K562 (cell line): ENCODE data around the gene DYSF. TPM values are rescaled to one million over a fixed set of nuclear protein-coding genes. Genes with fewer than 3 reads are reported as not detected.

ENCODE experiments used
- ARID1B ChIP-seq: fragments of 450-650 bp; IDR thresholded peaks from 2 replicates; pipeline ENCODE4 v1.6.1; 2016; ENCODE audit warnings: antibody characterized with exemption, mild to moderate bottlenecking, inconsistent platforms
- CHD4 ChIP-seq: fragments of 200-600 bp; sonication (generic); IDR thresholded peaks from 3 replicates; pipeline ENCODE4 v1.6.1; 2012; ENCODE audit warnings: low read depth, mild to moderate bottlenecking, mixed read lengths, low read length, inconsistent platforms; ENCODE audit not compliant: insufficient read depth, insufficient replicate concordance, poor library complexity, severe bottlenecking
- DPF2 ChIP-seq: fragments of 450-650 bp; IDR thresholded peaks from 2 replicates; pipeline ENCODE4 v1.6.1; 2016
- ETV1 ChIP-seq: fragments of 450-650 bp; conservative IDR thresholded peaks from 2 replicates; pipeline ENCODE4 v1.6.1; 2016; ENCODE audit warnings: missing genetic modification characterization, control low read depth, low read depth, missing compliant biosample characterization
- JUN ChIP-seq, 2 experiments: sonication (generic) in 1 of 2; formaldehyde crosslinking in 1 of 2; IDR thresholded peaks; 2 replicates each; pipeline versions ENCODE4 v1.6.1 to v1.8.0; 2012 to 2022; ENCODE audit warnings: borderline replicate concordance in 2 of 2, mild to moderate bottlenecking in 2 of 2, improper control_type of control experiment in 1 of 2, low read depth in 1 of 2, low read length in 1 of 2, missing genetic modification reagents in 1 of 2
- KDM1A ChIP-seq, 2 experiments: fragments of 450-650 bp; IDR thresholded peaks; 2 replicates each; pipeline ENCODE4 v1.6.1; 2016; ENCODE audit warnings: mild to moderate bottlenecking in 2 of 2
- MCM7 ChIP-seq, 2 experiments: fragments of 450-650 bp; IDR thresholded peaks; 2 replicates each; pipeline ENCODE4 v1.6.1; 2016 to 2018
- MECOM ChIP-seq: fragments of 250-450 bp; sonication (Bioruptor Pico); IDR thresholded peaks from 2 replicates; pipeline ENCODE4 v1.8.0; 2022; ENCODE audit warnings: inconsistent platforms
- MITF ChIP-seq: IDR thresholded peaks from 2 replicates; pipeline ENCODE4 v1.6.1; 2014; ENCODE audit warnings: antibody characterized with exemption
- NR2C1 ChIP-seq, 2 experiments: fragments of 450-650 bp; IDR thresholded peaks; 2 replicates each; pipeline ENCODE4 v1.6.1; 2017; ENCODE audit warnings: mild to moderate bottlenecking in 2 of 2, antibody characterized with exemption in 1 of 2, inconsistent platforms in 1 of 2, missing compliant biosample characterization in 1 of 2, missing genetic modification characterization in 1 of 2
- SMARCB1 ChIP-seq: IDR thresholded peaks from 2 replicates; pipeline ENCODE4 v1.6.1; 2011; ENCODE audit warnings: improper control_type of control experiment, low read depth; ENCODE audit not compliant: insufficient read length
- SOX6 ChIP-seq: fragments of 450-650 bp; IDR thresholded peaks from 2 replicates; pipeline ENCODE4 v1.6.1; 2014; ENCODE audit warnings: mild to moderate bottlenecking
- TAF7 ChIP-seq: fragments of 450-650 bp; IDR thresholded peaks from 2 replicates; pipeline ENCODE4 v1.6.1; 2016; ENCODE audit warnings: missing genetic modification characterization, missing compliant biosample characterization
- TAF9B ChIP-seq: fragments of 450-650 bp; IDR thresholded peaks from 2 replicates; pipeline ENCODE4 v1.6.1; 2018; ENCODE audit warnings: mild to moderate bottlenecking; ENCODE audit not compliant: partially characterized antibody
- TCF3 ChIP-seq: sonication (generic); formaldehyde crosslinking; IDR thresholded peaks from 2 replicates; pipeline ENCODE4 v1.4.0; 2020; ENCODE audit warnings: mild to moderate bottlenecking, missing genetic modification reagents
- TGIF2 ChIP-seq: sonication (generic); formaldehyde crosslinking; IDR thresholded peaks from 2 replicates; pipeline ENCODE4 v1.8.1; 2022; ENCODE audit warnings: mild to moderate bottlenecking, missing genetic modification reagents, moderate library complexity
- TOE1 ChIP-seq, 2 experiments: fragments of 450-650 bp in 1 of 2; sonication (generic) in 1 of 2; formaldehyde crosslinking in 1 of 2; IDR thresholded peaks; 2 replicates each; pipeline versions ENCODE4 v1.7.1 to v1.8.0; 2016 to 2022; ENCODE audit warnings: borderline replicate concordance in 2 of 2, mild to moderate bottlenecking in 2 of 2, antibody characterized with exemption in 1 of 2, inconsistent platforms in 1 of 2, low read depth in 1 of 2, missing genetic modification reagents in 1 of 2, moderate library complexity in 1 of 2
- ZBTB43 ChIP-seq: sonication (generic); formaldehyde crosslinking; IDR thresholded peaks from 2 replicates; pipeline ENCODE4 v1.8.0; 2023; ENCODE audit warnings: mild to moderate bottlenecking, missing genetic modification reagents
- ZEB2 ChIP-seq: fragments of 450-650 bp; IDR thresholded peaks from 2 replicates; pipeline ENCODE4 v1.6.1; 2016
- ZNF644 ChIP-seq: fragments of 200-800 bp; sonication (Bioruptor generic); IDR thresholded peaks from 2 replicates; pipeline ENCODE4 v1.6.1; 2016; ENCODE audit warnings: low read depth, missing genetic modification characterization, missing compliant biosample characterization
- polyA plus RNA-seq, 8 experiments: library from polyadenylated mRNA; depleted of rRNA in 4 of 8; stranded (reverse) in 5 of 8; unstranded in 3 of 8; fragments of >200 nt; fragmentation: Nextera tagmentation in 2 of 8; fragmentation: Illumina TruSeq in 1 of 8; extraction: Ambion mirVana in 2 of 8; extraction: Trizol in 1 of 8; gene quantifications; 2 replicates each; pipeline versions ENCODE4 v1.2.1 to v1.2.3, GENCODE V29; 2011 to 2014; ENCODE audit warnings: inconsistent platforms in 1 of 8, missing spikeins in 1 of 8
- total RNA-seq, 7 experiments: library from RNA; depleted of rRNA in 6 of 7; stranded (reverse); fragments of >200 nt in 6 of 7; fragmentation: Illumina TruSeq in 2 of 7; extraction: Trizol in 2 of 7; gene quantifications; 2 replicates each; pipeline versions ENCODE4 v1.2.1 to v1.2.3, GENCODE V29; 2011 to 2021; ENCODE audit warnings: low replicate concordance in 1 of 7
- TF ChIP-seq, protein P1 (sequence below): fragments of 450-650 bp; IDR thresholded peaks from 2 replicates; pipeline ENCODE4 v1.6.1; 2014; ENCODE audit warnings: low read depth, mild to moderate bottlenecking, moderate library complexity, borderline replicate concordance
- TF ChIP-seq, protein P2 (sequence below): sonication (generic); formaldehyde crosslinking; IDR thresholded peaks from 2 replicates; pipeline ENCODE4 v1.8.0; 2022; ENCODE audit warnings: mild to moderate bottlenecking, missing genetic modification reagents

The DYSF gene
- total and polyA plus RNA-seq, 9 of the 15 experiments (the other 6 are each of a cell fraction or from before 2014, with no cell fraction given) = 0.01 to 0.80 (median 0.29) TPM

GRCh38 chr2:71452565-71452964 lies 796 bp upstream of the DYSF start (continued):
- TF ChIP-seq ARID1B (peak; percentile 51; the same call in 1 of the 2 replicates), NR2C1 (IDR thresholded peaks at IDR 0.05) (no peak), NR2C1 (tag; IDR thresholded peaks at IDR 0.05) (no peak), MITF (0 out of 2 replicates have a peak, but pooled peaks have one; percentile 17), DPF2 (peak; percentile 57; the same call in 1 of the 2 replicates), TGIF2 (CRISPR knock-in tag) (no peak), KDM1A (IDR thresholded peaks at IDR 0.05) (peak; percentile 16 to 68; a peak in 1 of 4 replicates), SOX6 (no peak; the same call in 1 of the 2 replicates), ZNF644 (tag) (no peak), MCM7 (IDR thresholded peaks at IDR 0.05) (no peak), ZBTB43 (no peak), TOE1 (IDR thresholded peaks at IDR 0.05; ENCODE audit: borderline replicate concordance) (no peak), TOE1 (CRISPR knock-in tag; IDR thresholded peaks at IDR 0.05; ENCODE audit: borderline replicate concordance, low read depth) (no peak), SMARCB1 (no peak), CHD4 (no peak), MECOM (CRISPR knock-in tag) (no peak), ETV1 (no peak), TAF7 (tag) (no peak), TAF9B (no peak), TCF3 (CRISPR knock-in tag) (peak; percentile 42; the same call in 1 of the 2 replicates), JUN (IDR thresholded peaks at IDR 0.05; ENCODE audit: borderline replicate concordance, low read depth, low read length) (peak; percentile 31; the same call in 1 of the 2 replicates), JUN (CRISPR knock-in tag; IDR thresholded peaks at IDR 0.05; ENCODE audit: borderline replicate concordance) (no peak), ZEB2 (0 out of 2 replicates have a peak, but pooled peaks have one; percentile 36)
- TF ChIP-seq, protein P1, sequence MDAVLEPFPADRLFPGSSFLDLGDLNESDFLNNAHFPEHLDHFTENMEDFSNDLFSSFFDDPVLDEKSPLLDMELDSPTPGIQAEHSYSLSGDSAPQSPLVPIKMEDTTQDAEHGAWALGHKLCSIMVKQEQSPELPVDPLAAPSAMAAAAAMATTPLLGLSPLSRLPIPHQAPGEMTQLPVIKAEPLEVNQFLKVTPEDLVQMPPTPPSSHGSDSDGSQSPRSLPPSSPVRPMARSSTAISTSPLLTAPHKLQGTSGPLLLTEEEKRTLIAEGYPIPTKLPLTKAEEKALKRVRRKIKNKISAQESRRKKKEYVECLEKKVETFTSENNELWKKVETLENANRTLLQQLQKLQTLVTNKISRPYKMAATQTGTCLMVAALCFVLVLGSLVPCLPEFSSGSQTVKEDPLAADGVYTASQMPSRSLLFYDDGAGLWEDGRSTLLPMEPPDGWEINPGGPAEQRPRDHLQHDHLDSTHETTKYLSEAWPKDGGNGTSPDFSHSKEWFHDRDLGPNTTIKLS = no peak
- TF ChIP-seq, protein P2, sequence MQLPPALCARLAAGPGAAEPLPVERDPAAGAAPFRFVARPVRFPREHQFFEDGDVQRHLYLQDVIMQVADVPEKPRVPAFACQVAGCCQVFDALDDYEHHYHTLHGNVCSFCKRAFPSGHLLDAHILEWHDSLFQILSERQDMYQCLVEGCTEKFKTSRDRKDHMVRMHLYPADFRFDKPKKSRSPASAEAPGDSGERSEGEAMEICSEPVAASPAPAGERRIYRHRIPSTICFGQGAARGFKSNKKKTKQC (CRISPR knock-in tag) = no peak
